Measurements from ENCODE around the gene CSRNP2. TPM values are rescaled to one million over a fixed set of nuclear protein-coding genes. Genes with fewer than 3 reads are reported as not detected.

The CSRNP2 gene
- total RNA-seq, 2 experiments from 2014 or later: 13.4 to 13.7 TPM

- H3K36me3 Mint-ChIP-seq (ENCODE audit: low read depth): peaks cover 49% of the 10 kb centered on the region
- H3K4me1 Mint-ChIP-seq (ENCODE audit: low read depth): peaks cover 31% of the 10 kb centered on the region
- H3K4me3 Mint-ChIP-seq: no peak overlapping the region
- ChIA-PET CTCF (interaction anchor here (0.7 to 1.3 kb wide), 5 partner anchors 14 to 286 kb away, joined by 3 read pairs; partner anchors contain the start of genes CSRNP2 and SLC11A2), POLR2A (interaction anchor here (0.6 to 1.0 kb wide), 3 partner anchors 12 to 275 kb away, joined by 3 read pairs; no protein-coding TSS in a partner anchor)
- peak overlapping the region; percentile 1 for H3K27ac Mint-ChIP-seq
- no peak for ATAC-seq
- H3K9me3 Mint-ChIP-seq (ENCODE audit: insufficient read depth): no peaks in the 10 kb centered on the region
- no peak for DNase-seq
- H3K27me3 Mint-ChIP-seq (ENCODE audit: low read depth): no peaks in the 10 kb centered on the region
These were observed 31.6 kb downstream of the CSRNP2 start for GRCh38 chr12:51051787-51052186.

- no peaks in the 10 kb centered on the region for H3K27me3 Mint-ChIP-seq (ENCODE audit: low read depth)
- POLR2A ChIA-PET: interaction anchor here (0.6 to 1.5 kb wide), 8 partner anchors 14 to 292 kb away, joined by 3 to 15 read pairs (median 4); partner anchors contain the start of genes CSRNP2, DAZAP2 and SLC11A2
These were observed 33.9 kb downstream of the CSRNP2 start for GRCh38 chr12:51049525-51049924.

DNA sequence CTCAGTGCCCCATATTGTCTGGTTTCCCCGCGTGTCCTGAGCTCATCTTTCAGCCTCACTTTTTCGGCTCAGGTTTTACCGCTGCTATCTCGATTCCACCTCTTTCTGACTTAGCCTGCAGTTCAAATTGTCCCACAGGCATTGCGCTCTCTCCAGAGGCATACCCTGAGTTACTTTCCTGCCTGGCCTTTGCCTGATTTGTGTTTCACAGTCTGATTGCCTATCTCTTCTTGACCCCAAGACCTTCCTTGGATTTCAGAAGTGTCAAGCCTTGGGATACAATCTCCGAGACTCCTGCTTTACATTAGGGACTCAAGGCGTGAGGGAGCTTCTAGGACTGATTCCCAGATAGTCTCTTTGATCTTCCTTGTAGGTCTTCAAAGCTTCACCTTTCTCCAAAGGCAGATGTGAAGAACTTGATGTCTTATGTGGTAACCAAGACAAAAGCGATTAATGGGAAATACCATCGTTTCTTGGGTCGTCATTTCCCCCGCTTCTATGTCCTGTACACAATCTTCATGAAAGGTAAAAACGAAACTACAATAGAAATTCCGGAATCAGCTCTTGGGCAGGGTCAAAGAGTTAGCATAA is 34.6 kb downstream of the CSRNP2 start:
- ChIA-PET CTCF (interaction anchor here (0.7 to 3.1 kb wide), 13 partner anchors 13 to 293 kb away, joined by 3 to 15 read pairs (median 3); partner anchors contain the start of genes POU6F1 and SLC11A2), POLR2A (interaction anchor here (0.6 to 2.6 kb wide), 13 partner anchors 15 to 292 kb away, joined by 3 to 18 read pairs (median 3); partner anchors contain the start of genes ATF1, BIN2, CSRNP2 and DAZAP2)
- DNase-seq (no peak), ATAC-seq (no peak)
- H3K4me3 Mint-ChIP-seq: peak overlapping the region; percentile 88
- H3K27me3 Mint-ChIP-seq (ENCODE audit: low read depth): no peaks in the 10 kb centered on the region
- peak overlapping the region; percentile 87 for H3K27ac Mint-ChIP-seq
- H3K9me3 Mint-ChIP-seq (ENCODE audit: insufficient read depth): no peaks in the 10 kb centered on the region
- H3K36me3 Mint-ChIP-seq (ENCODE audit: low read depth): peaks cover 28% of the 10 kb centered on the region
- H3K4me1 Mint-ChIP-seq (ENCODE audit: low read depth): peaks cover 31% of the 10 kb centered on the region

More at GRCh38 chr12:51049525-51049924, 33.9 kb downstream of the CSRNP2 start:
- peak overlapping the region; percentile 88 for H3K4me3 Mint-ChIP-seq
- H3K4me1 Mint-ChIP-seq (ENCODE audit: low read depth): peaks cover 31% of the 10 kb centered on the region
- peaks cover 35% of the 10 kb centered on the region for H3K36me3 Mint-ChIP-seq (ENCODE audit: low read depth)
- H3K9me3 Mint-ChIP-seq (ENCODE audit: insufficient read depth): no peaks in the 10 kb centered on the region
- no peak for DNase-seq
- no peak for ATAC-seq
- H3K27ac Mint-ChIP-seq: peak overlapping the region; percentile 87
- CTCF ChIA-PET: interaction anchor here (0.6 to 2.3 kb wide), 7 partner anchors 15 to 203 kb away, joined by 3 to 7 read pairs (median 3); partner anchors contain the start of genes POU6F1 and SLC11A2

GRCh38 chr12:51047655-51048540 is 35.5 kb downstream of the CSRNP2 start, which contains the start of gene LETMD1:
Gene LETMD1 (plus strand): TSS chr12:51048327. CDS start chr12:51048357, 30 bp downstream.
- no peaks in the 10 kb centered on the region for H3K27me3 Mint-ChIP-seq (ENCODE audit: low read depth)
- peak within 1 kb of the TSS; percentile 88 for H3K4me3 Mint-ChIP-seq
- ATAC-seq (peak; percentile 99), DNase-seq (peak; percentile 96)
- POLR2A ChIA-PET: interaction anchor here (0.7 to 2.6 kb wide), 11 partner anchors 19 to 293 kb away, joined by 3 to 18 read pairs (median 3); partner anchors contain the start of genes ATF1, CSRNP2, DAZAP2 and POU6F1
- peak within 1 kb of the TSS; percentile 87 for H3K27ac Mint-ChIP-seq
- CTCF ChIA-PET: interaction anchor here (0.6 to 3.1 kb wide), 21 partner anchors 13 to 294 kb away, joined by 3 to 15 read pairs (median 3); partner anchors contain the start of genes BIN2, CSRNP2, SLC11A2 and SMAGP
- peaks cover 20% of the 10 kb centered on the region for H3K36me3 Mint-ChIP-seq (ENCODE audit: low read depth)
- peaks cover 31% of the 10 kb centered on the region for H3K4me1 Mint-ChIP-seq (ENCODE audit: low read depth)
- H3K9me3 Mint-ChIP-seq (ENCODE audit: insufficient read depth): no peaks in the 10 kb centered on the region

DNA sequence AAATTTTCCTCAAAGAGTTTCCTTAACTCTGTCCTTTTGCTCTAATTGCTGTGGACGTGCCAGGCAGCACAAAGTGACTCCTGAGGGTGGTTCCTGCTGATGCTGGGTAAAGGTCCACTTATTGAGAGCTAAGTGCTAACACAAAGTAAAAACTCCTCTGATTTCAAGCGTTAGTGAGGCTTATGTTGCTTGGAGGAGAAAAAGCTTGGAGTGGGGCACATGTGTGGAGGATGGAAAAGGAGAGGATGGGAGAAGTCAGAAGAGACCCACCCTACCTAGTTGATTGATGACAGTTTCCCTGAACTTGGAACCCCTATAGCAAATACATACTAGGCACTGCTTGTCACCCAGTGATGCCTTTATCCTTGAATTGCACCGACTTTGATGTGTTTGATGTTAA is 47.1 kb downstream of the CSRNP2 start:
- DNase-seq (no peak), ATAC-seq (no peak)
- Mint-ChIP-seq H3K4me1 (ENCODE audit: low read depth) (no peaks in the 10 kb centered on the region), H3K4me3 (no peak overlapping the region), H3K36me3 (ENCODE audit: low read depth) (no peaks in the 10 kb centered on the region), H3K27me3 (ENCODE audit: low read depth) (no peaks in the 10 kb centered on the region), H3K27ac (no peak overlapping the region), H3K9me3 (ENCODE audit: insufficient read depth) (no peaks in the 10 kb centered on the region)
- ChIA-PET POLR2A (interaction anchor here (1.2 kb wide), 1 partner anchor 10 kb away, joined by 5 read pairs; the partner anchor contains the start of gene SLC11A2), CTCF (no interaction called here)

GRCh38 chr12:51033457-51034089 is 49.8 kb downstream of the CSRNP2 start:
- ATAC-seq: no peak
- H3K27me3 Mint-ChIP-seq (ENCODE audit: low read depth): peaks cover 11% of the 10 kb centered on the region
- DNase-seq: no peak
- ChIA-PET CTCF (interaction anchor here (1.1 to 1.5 kb wide), 3 partner anchors 9 to 269 kb away, joined by 3 read pairs; no protein-coding TSS in a partner anchor), POLR2A (no interaction called here)
- H3K4me1 Mint-ChIP-seq (ENCODE audit: low read depth): no peaks in the 10 kb centered on the region
- no peaks in the 10 kb centered on the region for H3K36me3 Mint-ChIP-seq (ENCODE audit: low read depth)
- H3K27ac Mint-ChIP-seq: no peak overlapping the region
- no peaks in the 10 kb centered on the region for H3K9me3 Mint-ChIP-seq (ENCODE audit: insufficient read depth)
- no peak overlapping the region for H3K4me3 Mint-ChIP-seq

DNA sequence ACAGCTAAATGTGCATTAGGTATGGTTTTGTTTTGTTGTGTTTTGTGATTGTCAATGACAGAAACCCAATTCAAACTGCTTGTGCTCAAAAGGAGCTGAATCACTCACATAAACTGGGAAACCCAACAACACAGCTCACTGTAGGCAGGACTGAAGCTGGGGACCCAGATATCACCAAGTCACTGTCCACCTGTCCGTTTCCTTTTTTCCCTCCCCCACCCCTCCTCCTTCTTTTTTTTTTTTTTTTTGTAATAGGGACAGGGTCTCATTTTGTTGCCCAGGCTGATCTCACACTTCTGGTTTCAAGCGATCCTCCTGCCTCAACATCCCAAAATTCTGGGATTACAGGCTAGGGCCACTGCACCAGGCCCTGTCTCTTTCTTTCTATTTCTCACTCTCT is 50.3 kb downstream of the CSRNP2 start:
- Mint-ChIP-seq H3K4me3 (no peak overlapping the region), H3K4me1 (ENCODE audit: low read depth) (peaks cover 4% of the 10 kb centered on the region), H3K9me3 (ENCODE audit: insufficient read depth) (no peaks in the 10 kb centered on the region), H3K36me3 (ENCODE audit: low read depth) (no peaks in the 10 kb centered on the region), H3K27me3 (ENCODE audit: low read depth) (peaks cover 11% of the 10 kb centered on the region), H3K27ac (no peak overlapping the region)
- ATAC-seq (no peak), DNase-seq (no peak)
- POLR2A ChIA-PET: no interaction called here
- CTCF ChIA-PET: interaction anchor here (1.1 to 1.5 kb wide), 3 partner anchors 10 to 268 kb away, joined by 3 read pairs; no protein-coding TSS in a partner anchor

- ChIA-PET POLR2A (interaction anchor here (1.0 to 1.5 kb wide), 3 partner anchors 18 to 20 kb away, joined by 3 to 5 read pairs (median 4); no protein-coding TSS in a partner anchor), CTCF (interaction anchor here (0.7 to 6.8 kb wide), 9 partner anchors 16 to 312 kb away, joined by 3 to 53 read pairs (median 7); partner anchors contain the start of gene ATF1)
- Mint-ChIP-seq H3K27ac (no peak overlapping the region), H3K9me3 (ENCODE audit: insufficient read depth) (no peaks in the 10 kb centered on the region), H3K36me3 (ENCODE audit: low read depth) (peaks cover 9% of the 10 kb centered on the region), H3K4me1 (ENCODE audit: low read depth) (peaks cover 29% of the 10 kb centered on the region), H3K27me3 (ENCODE audit: low read depth) (peaks cover 11% of the 10 kb centered on the region), H3K4me3 (no peak overlapping the region)
- ATAC-seq (no peak), DNase-seq (no peak)
These were observed 54.6 kb downstream of the CSRNP2 start for GRCh38 chr12:51028813-51029150.

GRCh38 chr12:51028126-51028812 is 55.1 kb downstream of the CSRNP2 start:
- Mint-ChIP-seq H3K27me3 (ENCODE audit: low read depth) (peaks cover 11% of the 10 kb centered on the region), H3K4me3 (no peak overlapping the region), H3K9me3 (ENCODE audit: insufficient read depth) (no peaks in the 10 kb centered on the region), H3K27ac (no peak overlapping the region), H3K36me3 (ENCODE audit: low read depth) (peaks cover 11% of the 10 kb centered on the region), H3K4me1 (ENCODE audit: low read depth) (peaks cover 34% of the 10 kb centered on the region)
- ATAC-seq (no peak), DNase-seq (peak; percentile 37)
- CTCF ChIA-PET: interaction anchor here (0.6 to 6.8 kb wide), 17 partner anchors 15 to 313 kb away, joined by 3 to 53 read pairs (median 4); partner anchors contain the start of genes ATF1 and LETMD1
- POLR2A ChIA-PET: interaction anchor here (0.9 to 1.2 kb wide), 4 partner anchors 19 to 263 kb away, joined by 3 to 5 read pairs (median 3); no protein-coding TSS in a partner anchor

DNA sequence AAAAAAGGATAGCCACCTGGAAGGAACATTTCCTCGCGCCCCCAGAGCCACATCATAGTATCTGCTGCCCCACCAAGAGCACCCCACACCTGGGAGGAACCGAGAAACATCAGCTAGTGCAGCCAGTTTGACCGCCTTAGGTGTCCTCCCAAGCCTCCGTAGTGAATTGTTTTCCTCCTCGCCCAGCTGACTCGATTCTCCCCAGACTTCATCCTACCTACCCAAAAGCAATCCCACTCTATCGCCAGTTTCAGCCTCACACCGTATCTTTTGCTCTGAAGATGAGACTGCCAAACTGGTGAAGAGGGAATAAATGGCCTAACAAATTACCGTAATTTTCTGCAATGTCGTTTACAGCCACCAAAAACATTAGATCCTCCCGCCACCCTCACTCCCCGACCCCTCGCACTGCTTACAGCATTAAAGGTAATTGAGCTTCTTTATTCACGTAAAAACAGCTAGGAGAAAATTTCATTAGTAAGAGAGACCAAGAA is 56.0 kb downstream of the CSRNP2 start:
- Mint-ChIP-seq H3K36me3 (ENCODE audit: low read depth) (peaks cover 11% of the 10 kb centered on the region), H3K27me3 (ENCODE audit: low read depth) (peaks cover 11% of the 10 kb centered on the region), H3K4me3 (peak overlapping the region; percentile 1), H3K9me3 (ENCODE audit: insufficient read depth) (no peaks in the 10 kb centered on the region), H3K4me1 (ENCODE audit: low read depth) (peaks cover 38% of the 10 kb centered on the region), H3K27ac (no peak overlapping the region)
- ChIA-PET POLR2A (interaction anchor here (0.9 to 1.5 kb wide), 4 partner anchors 8 to 262 kb away, joined by 3 to 5 read pairs (median 4); no protein-coding TSS in a partner anchor), CTCF (interaction anchor here (0.6 to 6.8 kb wide), 19 partner anchors 15 to 1858 kb away, joined by 3 to 53 read pairs (median 4); partner anchors contain the start of genes ATF1 and LETMD1)
- DNase-seq: no peak
- ATAC-seq: no peak
